ENCODE results near the gene CD82. TPM values are rescaled to one million over a fixed set of nuclear protein-coding genes. Genes with fewer than 3 reads are reported as not detected.

CD82 gene
- total and polyA plus RNA-seq, 11 donors = 20.1 to 76.2 (median 37.3) TPM

DNA sequence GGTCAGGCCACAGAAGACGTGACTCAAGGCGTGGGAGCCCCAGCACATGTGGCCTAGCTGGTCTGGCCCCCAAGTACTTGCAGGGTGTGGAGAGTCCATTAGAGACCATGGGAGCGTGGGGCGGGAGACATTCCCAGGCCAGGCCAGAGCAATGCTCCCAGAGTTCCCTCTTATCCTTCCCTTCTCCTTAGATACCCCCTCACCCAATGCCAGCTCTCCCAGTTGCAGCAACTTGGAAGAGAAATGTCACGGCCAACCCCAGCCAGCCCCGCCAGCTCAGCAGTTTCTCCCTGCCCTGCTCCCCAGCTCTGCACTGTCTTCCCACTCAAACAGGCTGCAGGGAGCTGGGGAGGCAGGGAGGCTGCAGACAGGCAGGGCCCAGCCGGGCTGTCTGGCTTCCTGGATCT lies 95.9 kb downstream of the CD82 start:
- DNase-seq = peak in 1 of 5 donors; percentile 57
- peak in 2 of 4 donors; percentile 19 to 23 for ATAC-seq
- 71 to 86% (median 82%) methylated on average over 7 of the region's 7 CpGs for WGBS, 4 donors
- TF ChIP-seq POLR2A (IDR thresholded peaks at IDR 0.05) (no peak), CTCF (IDR thresholded peaks at IDR 0.05) (no peak)
- Histone ChIP-seq H3K9me3 (no peaks in the 10 kb centered on the region), H3K27me3 (no peaks in the 10 kb centered on the region), H3K27ac (no peak overlapping the region), H3K4me3 (no peak overlapping the region), H3K36me3 (no peaks in the 10 kb centered on the region), H3K4me1 (peaks cover 0 to 29% (median 3%) of the 10 kb centered on the region in 12 donors)
- intact Hi-C loops (cut with DNase I) = no loop called here

Other genes starting within 250 kb of the CD82 start
- gene TSPAN18, start 161.3 kb downstream of the CD82 start, total RNA-seq = 100 to 1,000 TPM in 4 of 9 donors, 10 to 100 TPM in 5; 47.6 to 151 (median 90.6) TPM
- gene TSPAN18, start 161.3 kb downstream of the CD82 start, polyA plus RNA-seq = 10 to 100 TPM; 40.0 to 60.4 TPM